Measurements from ENCODE around the gene ABHD17A.
"Not testable (repeated sequence)": the region's sequence is repeated elsewhere in the genome, so short reads cannot be mapped to it uniquely, and the experiment has no call there.

Gene ABHD17A

DNA sequence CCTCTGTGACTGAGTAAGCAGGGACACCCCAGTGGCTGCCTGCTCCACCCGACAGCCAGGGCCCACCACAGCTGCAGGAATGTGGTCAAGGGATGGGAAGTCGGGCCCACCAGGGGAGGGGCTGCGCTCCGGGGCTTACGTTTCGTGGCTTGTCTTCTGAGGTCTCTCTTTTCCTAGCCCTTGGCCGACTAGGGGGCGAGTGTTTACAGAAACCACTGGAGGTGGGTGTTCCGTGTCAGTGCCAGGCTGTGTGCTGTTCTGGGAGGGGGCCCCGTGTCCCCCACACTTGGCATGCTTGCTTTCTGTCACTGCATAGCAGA lies 24.4 kb upstream of the ABHD17A start:
- DNase-seq (ENCODE audit: low spot score) = no peak

DNA sequence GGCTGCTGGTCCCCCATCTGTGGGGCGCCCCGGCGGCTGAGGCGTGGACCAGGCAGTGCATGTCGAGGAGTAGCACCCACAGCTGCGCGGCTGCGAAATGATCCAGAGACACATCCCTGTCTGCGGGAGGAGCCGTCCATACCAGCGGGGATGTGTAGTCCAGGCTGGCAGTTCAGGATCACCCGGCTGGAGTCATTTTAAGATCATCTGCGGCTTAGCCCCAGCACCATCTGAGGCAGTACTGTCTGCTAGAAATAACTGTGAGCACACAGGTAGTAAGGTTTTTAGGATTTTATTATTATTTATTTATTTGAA lies 23.0 kb upstream of the ABHD17A start:
- no peak for DNase-seq (ENCODE audit: low spot score)

DNA sequence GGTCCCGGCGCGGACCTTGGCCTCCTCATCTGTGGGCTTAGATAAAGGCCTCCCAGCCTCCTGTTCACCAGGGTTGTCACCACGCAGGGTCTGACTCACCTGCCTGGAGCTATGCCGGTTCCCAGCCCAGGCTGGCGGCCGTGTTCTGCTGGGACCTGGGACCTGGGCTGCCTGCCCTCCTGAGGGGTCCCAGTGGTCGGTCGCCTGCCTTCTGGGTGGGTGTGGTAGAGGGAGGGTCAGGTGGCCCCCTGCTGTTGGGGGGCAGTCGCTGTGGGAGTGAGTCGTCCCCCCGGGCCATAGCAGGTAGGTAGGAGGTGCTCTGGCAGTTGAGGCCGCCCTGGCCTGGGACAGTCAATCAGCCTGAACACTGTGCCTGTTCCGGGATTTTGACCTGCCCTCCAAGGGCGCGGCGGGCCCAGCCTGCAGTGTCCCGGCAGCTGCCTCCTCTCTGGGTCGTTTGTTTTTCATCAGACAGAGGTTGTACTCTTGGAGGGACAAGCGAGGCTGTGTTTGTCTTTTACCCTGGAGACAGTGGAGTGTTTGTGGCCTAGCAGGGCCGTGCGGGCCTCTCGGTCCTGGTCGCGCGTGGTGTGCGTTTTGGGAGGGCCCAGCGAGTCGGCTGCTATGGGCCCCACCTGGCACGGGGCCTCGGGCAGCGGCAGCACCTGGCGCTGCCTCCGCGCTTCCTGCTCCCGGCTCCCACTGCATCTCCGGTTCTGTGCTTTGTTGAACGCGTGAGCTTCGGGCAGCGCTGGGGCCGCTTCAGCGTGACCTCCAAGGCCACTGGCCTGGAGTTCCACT lies 22.5 kb upstream of the ABHD17A start:
- no peak for DNase-seq (ENCODE audit: low spot score)

DNA sequence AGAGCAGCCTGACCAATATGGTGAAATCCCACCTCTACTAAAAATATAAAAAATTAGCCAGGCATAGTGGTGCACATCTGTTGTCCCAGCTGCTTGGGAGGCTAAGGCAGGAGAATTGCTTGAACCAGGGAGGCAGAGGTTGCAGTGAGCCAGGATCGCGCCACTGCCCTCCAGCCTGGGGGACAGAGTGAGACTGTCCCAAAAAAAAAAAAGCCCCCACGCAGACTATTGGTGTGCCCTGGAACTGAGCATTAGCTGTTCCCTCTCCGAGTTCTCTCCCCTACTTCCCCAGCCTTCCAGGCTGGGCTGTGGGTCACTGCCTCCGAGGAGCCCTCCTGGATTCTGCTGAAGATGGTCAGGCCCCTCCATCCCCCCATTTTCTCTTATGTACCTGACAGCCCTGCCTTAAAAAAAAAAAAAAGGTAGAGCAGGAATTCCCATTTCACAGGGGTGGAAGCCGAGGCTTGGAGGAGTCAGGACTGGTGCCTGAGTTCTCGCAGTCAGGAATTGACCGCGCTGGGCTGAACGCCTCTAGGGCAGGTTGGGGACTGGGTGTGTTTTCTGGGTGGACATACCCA lies 21.8 kb upstream of the ABHD17A start:
- DNase-seq (ENCODE audit: low spot score) = no peak

DNA sequence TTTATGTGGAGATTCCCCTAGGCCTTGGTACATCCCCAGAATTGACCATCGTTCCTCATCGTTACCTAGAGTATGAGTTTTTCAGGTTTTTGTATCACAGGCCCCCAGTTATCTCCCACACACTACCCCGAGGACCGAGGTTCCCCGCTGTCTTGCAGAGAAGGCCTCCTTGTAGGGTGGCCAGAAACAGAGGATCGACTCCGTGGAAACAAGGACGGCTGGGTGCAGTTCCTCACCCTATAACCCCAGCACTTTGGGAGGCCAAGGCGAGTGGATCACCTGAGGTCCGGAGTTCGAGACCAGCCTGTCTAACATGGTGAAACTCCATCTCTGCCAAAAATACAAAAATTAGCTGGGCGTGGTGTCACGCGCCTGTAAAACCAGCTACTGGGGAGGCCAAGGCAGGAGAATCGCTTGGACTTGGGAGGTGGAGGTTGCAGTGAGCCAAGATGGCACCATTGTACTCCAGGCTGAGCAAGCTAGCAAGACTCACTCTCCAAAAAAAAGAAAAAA lies 20.6 kb upstream of the ABHD17A start:
- DNase-seq (ENCODE audit: low spot score) = no peak

DNA sequence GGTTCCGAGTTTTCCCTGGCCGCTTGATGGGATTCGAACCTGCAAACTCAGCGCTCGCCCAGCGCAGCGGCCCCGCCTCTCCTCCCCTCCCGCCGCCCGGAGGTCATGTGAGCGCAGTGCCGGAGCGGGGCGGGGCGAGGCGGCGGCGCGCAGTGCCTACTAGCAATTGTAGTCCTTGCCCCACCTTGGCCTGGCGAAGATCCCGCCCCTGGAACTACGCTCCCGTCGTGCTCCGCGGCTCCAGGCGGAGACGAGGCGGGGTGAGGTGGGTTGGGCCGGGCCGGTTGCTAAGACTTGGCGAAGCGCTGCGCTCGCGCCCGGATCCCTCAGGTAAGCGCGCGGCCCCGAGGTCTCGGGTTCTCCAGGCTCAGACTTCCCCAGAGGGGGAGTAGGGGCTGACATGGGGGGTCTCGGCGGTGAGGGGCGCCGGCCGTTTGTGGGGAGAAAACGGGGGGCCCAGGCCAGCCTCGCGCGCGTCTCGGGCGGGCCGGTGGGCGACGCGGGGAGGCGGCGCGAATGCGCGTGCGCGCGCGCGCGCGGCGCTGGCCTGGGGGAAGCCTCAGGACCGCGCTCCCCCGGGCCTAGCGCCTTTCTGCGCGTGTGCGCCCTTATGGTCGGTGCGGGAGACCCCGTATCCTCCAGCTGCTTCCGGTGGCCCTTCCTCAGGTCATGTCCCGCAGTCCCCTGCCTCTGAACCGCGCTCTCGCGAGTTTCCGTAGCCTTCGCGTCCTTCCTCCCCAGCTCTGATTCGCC lies 20.0 kb upstream of the ABHD17A start, which contains the start of the genes ADAT3 and SCAMP4:
Gene ADAT3, plus strand, starts transcription at position 290 of the 753 bp plus-strand sequence. CDS start 6,649 bp downstream, outside the sequence.
Gene SCAMP4, plus strand, starts transcription at position 290 of the 753 bp plus-strand sequence. CDS start 9,621 bp downstream, outside the sequence.
- DNase-seq (ENCODE audit: low spot score) = peak; percentile 98

DNA sequence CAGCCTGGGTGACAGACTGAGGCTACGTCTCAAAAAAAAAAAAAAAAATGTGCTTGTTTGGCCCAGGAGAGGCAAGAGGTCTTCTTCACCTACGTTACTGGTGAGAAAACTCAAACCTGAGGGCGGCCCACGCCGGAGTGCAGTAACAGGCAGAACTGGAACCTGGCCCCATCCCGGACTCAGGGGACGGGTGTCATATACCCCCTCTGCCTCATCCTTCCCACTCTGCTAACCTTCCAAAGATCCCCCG lies 19.5 kb upstream of the ABHD17A start:
- no peak for DNase-seq (ENCODE audit: low spot score)

DNA sequence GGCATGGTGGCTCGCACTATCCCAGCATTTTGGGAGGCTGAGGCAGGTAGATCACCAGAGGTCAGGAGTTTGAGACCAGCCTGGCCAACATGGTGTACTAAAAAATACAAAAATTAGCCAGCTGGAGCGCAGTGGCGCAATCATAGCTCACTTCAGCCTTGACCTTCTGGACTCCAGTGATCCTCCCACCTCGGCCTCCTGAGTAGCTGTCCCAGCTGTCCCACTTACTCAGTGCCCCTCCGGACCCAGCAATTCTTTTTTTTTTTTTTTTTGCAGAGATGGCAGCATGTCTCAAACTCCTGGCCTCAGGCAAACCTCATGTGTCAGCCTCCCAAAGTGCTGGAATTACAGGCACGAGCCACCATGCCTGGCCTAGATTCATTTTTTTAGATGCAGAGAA lies 17.6 kb upstream of the ABHD17A start:
- DNase-seq (ENCODE audit: low spot score) = no peak

DNA sequence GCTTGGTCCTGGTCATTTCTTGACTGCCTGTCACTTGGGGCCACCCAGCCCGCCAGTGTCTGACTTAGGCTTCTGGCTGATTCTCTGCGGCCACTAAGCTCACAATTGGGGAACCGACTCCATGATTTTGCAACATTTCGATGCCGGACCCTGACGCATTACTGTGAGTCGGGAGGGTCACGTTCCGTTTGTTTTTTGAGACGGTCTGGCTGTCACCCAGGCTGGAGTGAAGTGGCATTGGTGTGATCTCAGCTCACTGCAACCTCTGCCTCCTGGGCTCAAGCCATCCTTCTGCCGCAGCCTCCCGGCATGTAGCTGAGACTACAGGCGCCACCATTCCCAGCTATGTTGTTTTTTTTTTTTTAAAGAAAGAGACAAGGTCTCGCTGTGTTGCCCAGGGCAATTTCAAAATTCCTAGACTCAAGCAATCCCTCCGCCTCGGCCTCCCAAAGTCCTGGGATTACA lies 16.7 kb upstream of the ABHD17A start:
- no peak for DNase-seq (ENCODE audit: low spot score)

DNA sequence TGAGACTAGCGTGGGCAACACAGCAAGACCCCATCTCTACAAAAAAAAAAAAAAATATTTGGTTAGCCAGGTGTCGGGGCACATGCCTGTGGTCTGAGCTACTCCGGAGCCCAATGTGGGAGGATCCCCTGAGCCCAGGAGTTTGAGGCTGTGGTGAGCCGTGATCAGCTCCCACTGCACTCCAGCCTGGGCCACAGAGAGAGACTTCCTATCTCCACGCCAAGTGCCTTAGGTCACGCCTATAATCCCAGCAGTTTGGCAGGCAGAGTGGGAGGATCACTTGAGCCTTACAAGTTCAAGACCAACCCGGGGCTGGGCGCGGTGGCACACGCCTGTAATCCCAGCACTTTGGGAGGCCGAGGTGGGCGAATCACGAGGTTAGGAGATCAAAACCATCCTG lies 11.2 kb upstream of the ABHD17A start:
- DNase-seq (ENCODE audit: low spot score) = no peak

DNA sequence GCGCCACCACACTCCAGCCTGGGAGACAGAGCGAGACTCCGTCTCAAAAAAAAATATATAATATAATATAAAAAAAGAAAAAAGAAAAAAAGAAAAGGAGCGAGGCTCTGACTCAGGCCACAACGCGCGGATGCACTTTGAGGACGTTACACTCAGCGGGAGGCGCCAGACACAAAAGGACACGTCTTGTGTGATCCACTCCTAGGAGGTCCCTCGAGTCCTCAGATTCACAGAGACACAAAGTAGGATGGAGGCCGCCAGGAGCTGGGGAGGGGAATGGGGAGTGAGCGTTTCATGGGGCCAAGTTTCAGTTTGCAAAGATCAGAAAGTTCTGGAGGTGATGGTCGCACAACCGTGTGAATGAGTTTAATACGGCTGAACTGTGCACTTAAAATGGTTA lies 8.5 kb upstream of the ABHD17A start:
- DNase-seq (ENCODE audit: low spot score) = no peak

DNA sequence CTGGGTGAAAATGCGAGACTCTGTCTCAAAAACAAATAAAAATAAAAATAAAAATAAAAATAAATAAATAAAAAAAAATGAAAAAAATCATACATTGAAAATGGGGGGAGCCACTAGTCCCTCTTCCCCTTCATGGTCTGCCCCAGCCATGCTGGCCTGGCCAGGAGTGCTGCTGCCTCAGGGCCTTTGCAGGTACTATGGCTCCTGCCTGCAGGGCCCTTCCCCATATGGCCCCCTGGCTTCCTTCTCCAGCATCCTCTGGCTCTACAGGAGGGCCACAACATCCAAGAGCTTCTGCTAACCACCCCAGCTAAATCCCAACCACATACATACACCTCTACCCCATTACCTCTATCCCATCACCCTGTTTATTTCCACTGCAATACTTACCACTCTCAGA lies 4.6 kb upstream of the ABHD17A start:
- no peak for DNase-seq (ENCODE audit: low spot score)

DNA sequence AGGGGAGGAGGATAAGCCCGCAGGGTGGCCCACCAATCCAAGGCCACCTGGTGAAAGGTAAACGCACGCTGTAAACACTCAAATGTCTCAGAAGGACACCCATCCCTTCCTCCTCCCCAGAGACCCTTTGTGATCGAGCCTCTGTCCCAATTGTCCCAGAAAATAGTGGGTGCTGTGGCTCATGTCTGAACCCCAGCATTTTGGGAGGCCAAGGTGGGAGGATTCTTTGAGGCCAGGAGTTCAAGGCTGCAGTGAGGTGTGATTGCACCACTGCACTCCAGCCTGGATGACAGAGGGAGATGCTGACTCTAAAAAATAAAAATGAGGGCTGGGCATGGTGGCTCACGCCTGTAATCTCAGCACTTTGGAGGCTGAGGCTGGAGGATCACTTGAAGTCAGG lies 3.1 kb upstream of the ABHD17A start:
- DNase-seq (ENCODE audit: low spot score) = no peak

DNA sequence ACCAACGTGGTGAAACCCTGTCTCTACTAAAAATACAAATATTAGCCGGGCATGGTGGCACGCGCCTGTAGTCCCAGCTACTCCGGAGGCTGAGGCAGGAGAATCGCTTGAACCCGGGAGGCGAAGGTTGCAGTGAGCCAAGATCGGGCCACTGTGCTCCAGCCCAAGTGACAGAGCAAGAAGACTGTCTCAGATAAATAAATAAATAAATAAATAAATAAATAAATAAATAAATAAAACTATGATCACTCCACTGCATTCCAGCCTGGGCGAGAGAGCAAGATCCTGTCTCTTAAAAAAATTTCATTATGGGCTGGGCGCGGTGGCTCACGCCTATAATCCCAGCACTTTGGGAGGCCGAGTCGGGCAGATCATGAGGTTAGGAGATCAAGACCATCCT lies 1.1 kb upstream of the ABHD17A start:
- DNase-seq (ENCODE audit: low spot score) = not testable (repeated sequence)

DNA sequence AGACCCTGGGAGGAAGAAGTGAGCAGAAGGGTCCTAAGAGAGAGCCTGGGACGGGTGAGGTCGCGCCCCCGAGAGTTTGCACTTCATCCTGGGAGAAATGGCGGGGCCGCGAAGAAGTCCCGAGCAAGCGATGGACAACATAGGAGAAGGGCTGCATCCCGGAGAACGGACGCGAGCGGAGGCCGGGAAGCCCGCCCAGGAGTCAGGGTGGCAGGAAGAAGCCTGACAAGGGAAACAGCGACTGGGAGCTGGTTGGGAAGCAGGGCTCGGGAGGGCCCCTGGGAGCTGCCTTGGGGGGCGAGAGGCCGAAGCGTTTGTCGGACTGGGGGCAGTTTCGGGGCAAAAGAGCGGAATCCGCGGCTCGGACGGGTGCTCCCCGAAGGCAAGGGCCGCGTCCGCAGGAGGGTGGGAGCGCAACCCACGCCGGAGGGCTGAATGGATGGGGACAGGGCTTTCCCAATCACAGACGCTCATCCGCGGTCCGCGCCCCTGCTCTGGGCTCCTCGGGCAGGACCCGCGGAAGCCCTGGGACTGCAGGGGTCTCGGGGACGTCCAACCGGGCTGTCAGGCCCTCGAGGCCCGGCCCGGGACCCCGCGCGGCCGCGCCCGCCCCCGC lies 469 bp downstream of the ABHD17A start:
- DNase-seq (ENCODE audit: low spot score) = no peak

DNA sequence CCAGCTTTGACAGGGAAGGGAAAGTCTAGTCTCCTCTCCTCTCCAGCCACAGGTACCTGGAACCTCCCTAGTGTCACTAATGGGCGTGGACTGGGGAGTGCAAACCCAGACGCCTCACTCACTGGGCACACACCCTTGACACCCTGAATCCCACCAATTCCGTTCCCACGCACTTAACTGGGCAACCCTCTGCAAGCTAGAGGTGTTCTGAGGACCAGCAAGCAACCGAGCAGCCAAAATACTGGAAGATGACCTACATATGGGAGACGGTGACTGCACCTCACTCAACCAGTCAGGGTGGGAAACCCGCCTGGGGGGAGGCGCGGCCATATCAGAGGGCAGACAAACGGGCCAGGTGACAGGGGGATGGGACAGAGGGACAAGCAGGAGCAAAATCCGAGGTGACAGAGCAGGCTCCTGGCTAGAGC lies 991 bp downstream of the ABHD17A start:
- DNase-seq (ENCODE audit: low spot score) = peak; percentile 47

DNA sequence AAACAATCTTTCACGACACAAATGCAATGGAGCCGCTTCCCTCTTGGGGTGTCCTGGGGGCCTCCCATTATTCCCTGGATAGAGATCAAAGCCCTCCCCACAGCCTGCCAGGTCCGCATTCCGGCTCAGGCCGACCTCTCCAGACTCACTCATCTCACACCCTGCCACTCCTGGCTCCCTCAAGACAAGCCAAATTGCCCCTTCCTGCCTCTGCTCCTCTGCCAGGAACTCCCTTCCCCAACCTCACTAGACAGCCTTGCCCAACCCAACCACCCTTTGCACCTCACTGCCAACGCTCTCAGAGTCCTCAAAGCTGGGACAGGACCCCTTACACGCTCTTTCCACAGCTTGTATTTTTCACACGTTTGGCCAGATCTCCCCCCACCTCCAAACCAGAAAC lies 1.5 kb downstream of the ABHD17A start:
- no peak for DNase-seq (ENCODE audit: low spot score)

DNA sequence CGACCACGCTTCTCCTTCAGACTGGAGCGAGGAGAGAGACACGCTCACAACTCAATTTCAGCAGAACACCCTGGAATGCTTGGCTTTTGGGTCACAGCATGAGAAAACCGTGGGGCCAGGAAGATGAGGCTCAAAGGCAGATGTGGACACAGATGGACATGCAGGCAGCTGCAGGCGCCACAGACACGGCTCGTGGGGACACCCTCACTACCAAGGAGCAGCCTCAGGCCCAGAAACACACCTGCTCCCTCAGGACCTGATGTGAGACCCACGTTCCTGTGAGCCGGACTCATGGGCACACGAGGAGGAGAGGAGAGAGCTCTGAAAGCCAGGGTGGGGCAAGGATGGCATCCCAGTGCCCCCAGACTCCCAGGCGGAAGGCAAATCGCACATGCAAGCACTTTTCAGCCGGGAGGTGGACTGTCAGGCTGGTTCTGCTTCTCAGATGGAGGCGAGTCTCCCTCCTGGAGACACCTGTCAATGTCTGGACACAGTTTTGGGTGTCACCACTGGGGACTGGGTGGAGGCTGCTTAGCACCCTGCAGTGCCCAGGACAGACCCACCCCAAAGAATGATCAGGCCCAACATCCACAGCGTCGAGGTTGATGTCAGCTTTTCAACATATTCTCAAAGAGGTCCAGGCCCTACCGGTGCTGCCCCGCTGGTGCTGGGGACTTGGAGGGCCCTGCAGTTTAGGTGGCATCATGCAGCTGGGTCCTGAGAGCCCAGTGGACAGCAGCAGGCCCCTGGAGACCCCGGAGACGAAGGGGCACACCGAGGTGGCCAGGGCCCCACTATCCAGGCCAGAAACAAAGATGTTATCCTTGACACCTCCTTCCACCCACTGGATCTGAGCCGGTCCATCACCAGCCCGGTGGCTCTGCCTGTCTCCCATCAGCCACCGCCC lies 2.3 kb downstream of the ABHD17A start:
- DNase-seq (ENCODE audit: low spot score) = no peak

DNA sequence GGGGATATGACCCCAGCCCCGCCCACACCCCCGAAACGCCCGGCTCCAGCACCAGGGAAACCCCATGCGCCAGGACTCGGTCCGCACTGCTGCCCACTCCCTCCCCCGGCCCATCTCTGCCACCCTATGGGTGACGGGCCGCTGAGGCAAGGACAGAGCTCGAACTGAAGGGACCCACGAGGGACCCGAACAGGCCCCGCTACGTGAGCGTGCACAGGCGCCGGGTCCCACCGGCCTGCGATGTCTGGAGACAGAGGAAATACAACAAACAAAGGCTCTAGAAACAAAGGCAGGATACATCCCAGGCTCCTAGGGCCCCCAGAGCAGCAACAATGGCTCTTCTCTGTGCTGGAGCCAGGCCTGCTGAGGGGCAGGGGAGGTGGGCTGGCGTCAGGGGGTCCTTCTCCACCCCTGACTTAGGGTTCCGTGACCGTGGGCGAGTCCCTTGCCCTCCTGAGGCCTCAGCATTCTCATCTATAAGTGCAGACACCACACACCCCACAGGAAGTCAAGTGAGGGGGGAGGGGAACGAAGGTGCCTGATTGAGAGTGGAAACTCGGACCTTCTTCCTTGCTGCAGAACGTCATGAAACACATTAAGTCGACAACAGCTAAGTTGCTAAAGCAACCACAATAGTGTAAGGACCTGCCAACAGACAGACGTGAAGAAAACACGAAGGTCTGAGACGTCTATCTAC lies 3.1 kb downstream of the ABHD17A start:
- DNase-seq (ENCODE audit: low spot score) = no peak

DNA sequence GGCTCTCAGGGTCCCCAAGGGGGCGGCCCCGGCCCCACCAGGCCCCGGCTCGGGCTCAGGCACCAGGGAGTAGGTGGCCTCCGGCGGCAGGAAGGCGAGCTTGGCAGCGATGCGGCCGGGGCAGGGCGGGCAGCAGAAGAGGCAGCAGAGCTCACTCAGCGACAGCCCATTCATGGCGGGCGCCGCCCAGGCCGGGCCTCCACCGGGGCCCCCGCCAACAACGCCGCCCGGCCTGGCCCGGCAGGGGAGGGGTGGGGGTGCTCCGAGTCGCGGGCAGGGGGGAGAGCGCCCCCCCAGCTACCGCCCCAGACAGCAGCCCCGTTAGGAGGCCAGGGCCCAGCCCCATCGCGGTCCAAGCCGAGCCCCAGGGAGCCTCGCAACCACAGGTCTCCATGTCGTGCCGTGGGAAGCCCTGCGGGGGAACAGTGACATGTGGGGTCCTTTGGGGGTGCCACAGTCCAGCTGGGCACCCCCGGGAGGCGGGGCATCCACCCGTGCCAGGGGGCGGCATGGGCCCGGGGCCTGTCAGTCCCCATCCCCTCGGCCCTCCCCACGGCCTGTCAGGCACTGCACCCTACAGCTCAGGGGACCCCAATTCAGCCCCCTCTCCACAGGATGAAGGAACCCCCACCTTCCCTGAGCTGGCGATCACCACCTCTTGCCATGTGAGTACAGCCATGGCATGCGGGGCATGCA lies 3.8 kb downstream of the ABHD17A start:
- not testable (repeated sequence) for DNase-seq (ENCODE audit: low spot score)
